Kidney tubule cell (primary cell): ENCODE results near the gene ARHGDIB.

Source experiments
- DNase-seq: peaks from one replicate; pipeline ENCODE4 v3.0.0-alpha.2; 2018; ENCODE audit warnings: low spot score

ARHGDIB gene

DNA sequence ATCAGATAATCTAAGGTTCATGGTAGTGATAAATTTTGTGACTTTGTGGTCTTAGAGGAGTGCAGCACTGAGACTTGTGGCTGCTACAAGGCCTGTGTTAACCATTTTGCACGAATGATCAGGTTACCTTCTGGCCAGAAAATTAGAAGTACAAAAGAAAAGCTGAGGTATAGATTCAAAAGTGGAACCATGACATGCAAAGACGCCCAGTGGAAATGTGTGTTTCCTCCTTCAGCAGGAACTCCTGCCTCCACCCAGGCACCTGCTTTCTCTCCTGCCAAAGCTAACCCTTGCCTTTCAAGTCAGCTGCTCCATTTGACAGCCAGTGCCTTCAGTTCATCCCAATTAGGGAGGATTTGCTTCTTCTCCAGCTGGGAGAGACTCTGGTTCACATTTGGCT lies 21.6 kb upstream of the ARHGDIB start:
- DNase-seq = no peak

DNA sequence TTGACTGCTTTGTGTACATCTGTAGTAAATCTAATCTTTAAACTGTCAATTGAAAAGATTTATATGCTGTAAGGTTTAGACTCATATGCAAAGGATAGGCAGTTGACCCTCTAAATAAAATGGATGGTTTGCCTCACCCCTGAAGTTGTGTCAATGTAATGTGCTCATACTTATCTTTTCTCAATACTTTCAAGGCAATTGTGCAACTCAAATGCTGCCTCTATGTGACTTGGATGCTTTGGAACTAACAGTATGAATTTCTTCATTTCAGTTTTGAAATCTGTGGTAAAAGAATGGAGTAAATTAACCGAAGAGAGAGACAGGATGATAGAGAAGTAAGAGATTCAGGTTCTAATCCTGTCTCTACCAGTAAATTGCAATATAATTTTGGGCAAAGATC lies 21.2 kb upstream of the ARHGDIB start:
- no peak for DNase-seq

DNA sequence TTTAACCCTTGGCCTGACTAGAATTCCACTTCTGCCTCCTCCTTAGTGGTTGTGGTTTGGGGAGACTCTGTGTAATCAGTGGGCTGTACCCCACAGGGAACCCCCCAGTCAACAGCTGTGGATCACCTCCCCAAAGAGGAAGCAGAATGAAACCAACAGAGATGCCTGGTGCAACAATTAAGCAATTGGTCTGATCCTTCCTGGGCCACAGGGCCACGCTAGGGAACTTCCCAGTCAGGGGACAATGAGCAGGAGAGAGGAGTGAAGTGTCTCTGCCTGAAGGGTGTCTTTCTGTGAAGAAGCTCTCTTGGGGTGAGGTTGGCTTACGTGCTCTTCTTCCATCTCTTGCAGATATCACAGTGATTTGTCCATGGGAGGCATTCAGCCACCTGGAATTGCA lies 19.6 kb upstream of the ARHGDIB start:
- no peak for DNase-seq

DNA sequence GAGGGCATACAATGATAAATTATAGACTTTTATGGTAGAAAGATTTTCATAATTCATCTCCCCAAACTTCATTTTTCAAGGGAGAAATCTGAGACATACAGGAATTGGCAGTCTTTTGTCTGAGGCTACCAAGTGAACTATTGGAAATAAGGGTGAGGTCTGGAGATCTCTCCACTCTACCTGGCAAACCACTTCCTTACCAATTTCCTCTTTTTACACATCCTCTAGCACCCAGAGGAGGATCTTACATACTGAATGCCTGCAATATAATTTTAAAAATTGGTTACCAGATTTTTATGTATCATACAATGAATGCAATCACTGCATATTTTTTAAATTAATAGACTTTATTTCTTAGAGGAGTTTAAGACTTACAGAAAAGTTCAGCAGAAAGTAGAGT lies 18.1 kb upstream of the ARHGDIB start:
- no peak for DNase-seq

DNA sequence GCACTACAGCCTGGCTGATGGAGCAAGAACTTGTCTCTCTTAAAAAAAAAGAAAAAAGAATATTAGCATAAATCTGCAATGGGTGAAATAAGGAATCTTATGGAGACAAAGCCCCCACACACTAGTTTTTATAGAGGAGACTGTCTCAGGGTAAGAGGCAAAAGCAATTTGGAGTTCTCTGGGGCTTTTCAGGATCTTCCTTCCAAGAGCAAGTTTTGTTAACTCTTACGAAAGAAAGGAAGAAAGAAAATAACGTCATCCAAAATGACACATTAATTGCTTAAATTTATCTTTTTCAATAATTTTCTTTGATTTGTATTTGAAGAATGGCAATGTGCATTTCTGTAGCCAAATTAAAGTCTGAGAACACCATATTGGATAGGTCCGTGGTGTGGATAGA lies 15.3 kb upstream of the ARHGDIB start:
- DNase-seq = no peak

DNA sequence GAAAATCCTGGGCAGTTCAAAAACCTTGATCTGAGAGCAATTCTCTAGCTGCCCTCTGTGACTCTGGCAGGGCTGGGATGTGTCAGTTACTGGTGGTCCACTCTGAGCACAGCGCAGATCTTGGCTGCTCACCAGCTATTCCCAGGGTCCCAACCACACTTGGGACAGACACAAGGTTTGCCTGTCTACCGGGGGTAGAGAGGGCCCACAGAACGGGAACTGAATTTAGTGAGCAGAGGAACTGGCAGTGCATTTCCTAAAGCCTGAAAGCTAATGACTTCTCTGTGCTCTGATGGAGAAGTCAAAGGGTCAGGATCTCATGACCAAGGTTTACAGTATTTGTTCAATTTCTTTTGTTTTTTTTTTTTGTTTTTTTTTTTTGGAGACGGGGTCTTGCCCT lies 14.1 kb upstream of the ARHGDIB start:
- no peak for DNase-seq

DNA sequence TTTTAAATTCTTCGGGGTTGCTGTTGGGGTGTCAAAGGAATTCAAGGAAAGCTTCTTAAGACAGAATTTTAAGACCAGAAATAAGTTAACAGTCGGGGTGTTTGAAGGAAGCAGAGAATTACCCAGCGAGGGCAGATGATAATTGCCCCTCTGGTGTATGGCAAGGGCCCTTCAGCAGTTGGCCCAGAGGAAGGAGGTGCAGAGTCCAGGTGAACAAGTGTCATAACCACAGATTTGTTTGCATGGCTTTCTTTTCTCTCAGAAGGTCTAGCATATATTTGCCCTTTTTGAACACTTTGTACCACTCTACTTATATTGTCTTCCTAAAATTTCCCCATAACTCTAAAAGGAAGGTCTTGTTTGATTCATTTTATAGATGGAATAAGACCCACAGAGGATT lies 13.2 kb upstream of the ARHGDIB start:
- DNase-seq = no peak

DNA sequence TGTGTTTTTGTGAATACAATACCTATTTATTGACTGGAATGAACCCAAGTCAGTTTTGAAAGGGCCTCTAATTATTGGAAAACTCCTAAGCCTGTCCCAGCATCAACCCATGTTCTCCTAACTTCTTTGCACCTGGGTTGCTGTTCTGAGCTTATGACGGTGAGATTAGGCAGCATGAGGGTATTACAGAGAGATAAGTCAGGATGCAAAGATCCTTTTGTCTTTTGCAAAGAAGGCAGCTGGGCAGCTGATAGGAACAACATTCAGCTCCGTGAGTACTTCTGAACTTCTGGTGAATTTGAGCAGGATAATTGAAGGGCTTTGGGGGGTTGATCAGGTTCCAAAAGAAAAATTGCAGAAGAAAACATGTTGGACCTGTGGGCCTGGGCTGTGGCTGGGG lies 11.4 kb upstream of the ARHGDIB start, which contains the start of gene PDE6H:
Gene PDE6H, plus strand, starts transcription at position 227 of the 400 bp plus-strand sequence. CDS start 4,971 bp downstream, outside the sequence.
- DNase-seq = no peak

DNA sequence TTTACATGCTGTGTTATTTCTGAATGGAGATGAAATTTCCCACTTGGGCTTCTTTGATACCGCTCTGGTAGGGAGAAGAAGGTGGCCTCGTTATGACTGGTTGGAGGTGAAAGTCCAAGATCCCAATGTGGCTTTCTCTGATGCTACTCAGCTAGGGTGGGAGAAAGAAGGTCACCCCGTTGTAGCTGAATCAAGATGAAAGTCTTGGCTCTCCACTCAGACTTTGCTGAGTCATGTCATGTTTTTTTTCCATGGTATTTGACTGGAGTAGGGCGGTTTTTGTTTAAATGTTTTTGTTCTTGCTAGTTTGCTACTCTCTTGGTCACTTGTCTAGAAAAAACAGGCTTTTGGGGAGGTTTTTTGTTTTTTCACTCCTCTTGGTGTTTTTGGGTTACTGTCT lies 9.1 kb upstream of the ARHGDIB start:
- DNase-seq = no peak

DNA sequence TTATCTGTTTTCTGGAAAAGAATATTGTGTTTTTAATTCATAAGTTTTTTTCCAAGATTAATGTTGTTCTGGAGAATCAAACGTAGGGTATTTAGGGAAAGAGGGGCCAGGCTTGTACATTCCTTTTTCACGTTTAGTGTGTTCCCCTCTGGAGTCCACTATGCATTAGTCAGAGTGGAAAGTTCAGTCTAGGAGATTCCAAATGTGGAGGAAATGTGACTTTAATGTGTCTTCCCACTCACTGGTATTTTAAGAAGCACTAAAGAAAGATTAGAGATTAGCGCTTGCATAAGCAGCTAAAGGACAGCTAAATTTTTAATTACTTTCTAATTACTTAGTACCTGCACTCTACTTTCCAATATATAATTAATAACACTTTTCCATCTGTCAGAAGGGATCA lies 7.1 kb upstream of the ARHGDIB start:
- no peak for DNase-seq

DNA sequence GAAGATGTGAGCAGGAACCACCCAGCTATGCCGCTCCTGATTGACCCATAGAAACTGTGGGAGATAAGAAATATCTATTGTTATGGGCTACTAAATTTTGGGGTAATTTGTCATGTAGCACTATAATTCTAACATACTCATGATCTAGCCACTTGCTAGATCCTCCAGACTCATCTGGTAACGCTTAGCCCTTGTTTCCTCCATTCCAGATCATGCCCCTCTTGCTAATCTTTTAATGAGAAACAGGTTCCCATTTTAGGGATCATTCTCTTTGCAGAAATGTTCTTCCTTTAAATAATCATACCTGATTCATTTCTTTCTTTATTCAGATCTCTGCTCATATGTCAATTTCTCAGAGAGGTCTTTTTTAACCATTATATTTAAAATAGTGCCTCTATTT lies 3.8 kb upstream of the ARHGDIB start:
- DNase-seq = no peak

DNA sequence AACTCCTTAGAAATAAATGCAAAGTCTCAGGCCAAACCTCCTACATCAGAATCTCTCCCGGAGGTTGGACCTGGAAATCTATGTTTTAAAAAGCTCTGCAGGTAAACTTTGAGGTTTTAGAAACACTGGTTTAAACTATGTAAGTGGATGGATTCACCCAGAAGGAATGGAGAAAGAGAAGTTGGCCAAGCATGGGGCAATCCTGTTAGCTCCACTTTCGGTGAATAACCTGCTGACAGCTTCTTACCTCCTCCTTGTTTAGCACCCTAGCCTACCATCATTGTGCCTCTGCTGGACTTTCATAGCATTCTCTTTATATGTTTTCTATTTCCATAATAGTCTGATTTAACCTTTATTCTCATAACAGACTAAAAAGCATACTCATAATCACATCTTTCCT lies 3.0 kb upstream of the ARHGDIB start:
- DNase-seq = no peak

DNA sequence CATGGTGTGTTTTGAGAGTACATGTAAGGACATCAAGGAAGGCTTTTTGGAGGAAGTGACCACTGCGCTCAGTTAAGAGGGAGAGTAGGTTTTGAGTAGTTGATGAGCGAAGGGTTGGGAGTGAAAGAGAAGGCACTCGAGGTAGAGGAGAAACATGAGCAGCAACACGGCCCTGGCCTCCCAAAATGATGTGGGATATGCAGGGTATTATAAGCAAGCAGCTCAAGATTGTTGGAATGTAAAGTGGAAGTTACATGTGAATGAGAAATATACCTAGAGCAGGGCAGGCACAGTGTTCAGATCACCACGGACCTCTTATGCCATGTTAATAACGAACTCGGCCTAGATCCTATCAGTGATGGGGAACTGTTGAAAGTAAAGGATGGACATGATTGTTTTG lies 2.1 kb upstream of the ARHGDIB start:
- no peak for DNase-seq

DNA sequence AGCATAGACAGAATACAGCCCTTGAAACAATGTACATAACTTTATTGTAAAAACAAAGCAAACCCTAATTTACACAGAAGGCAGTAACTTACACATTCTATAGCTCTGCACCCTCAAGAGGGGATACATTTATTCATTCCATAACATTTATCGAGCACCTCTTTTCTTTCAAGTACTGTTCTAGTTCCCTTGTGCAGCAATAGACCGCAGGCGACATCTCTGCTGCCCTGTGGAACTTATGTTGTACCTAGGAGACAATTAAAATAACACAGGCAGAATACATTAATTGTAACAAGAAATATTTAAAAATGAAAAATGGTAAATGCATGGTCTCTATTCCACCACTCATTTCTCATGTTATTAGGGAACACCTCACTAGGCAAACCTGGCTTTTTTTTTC lies 1.4 kb upstream of the ARHGDIB start:
- DNase-seq = no peak

DNA sequence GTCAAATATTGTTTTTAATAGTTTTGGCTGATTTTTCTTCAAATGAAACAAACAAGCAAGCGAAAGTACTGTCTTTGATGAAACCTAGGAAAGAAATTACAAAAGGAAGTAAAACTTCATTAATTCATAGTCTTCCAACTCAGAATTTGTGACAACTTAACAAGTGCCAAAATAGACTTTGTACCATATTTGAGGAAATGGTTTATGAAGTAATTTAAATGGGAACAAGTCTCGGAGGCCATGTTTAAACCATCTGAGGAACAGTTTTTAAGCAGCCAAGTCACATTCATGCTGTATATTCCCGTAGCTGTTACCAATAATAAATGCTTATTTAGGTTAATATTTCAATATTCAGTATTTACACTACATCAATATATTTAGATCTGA lies 745 bp upstream of the ARHGDIB start:
- no peak for DNase-seq

DNA sequence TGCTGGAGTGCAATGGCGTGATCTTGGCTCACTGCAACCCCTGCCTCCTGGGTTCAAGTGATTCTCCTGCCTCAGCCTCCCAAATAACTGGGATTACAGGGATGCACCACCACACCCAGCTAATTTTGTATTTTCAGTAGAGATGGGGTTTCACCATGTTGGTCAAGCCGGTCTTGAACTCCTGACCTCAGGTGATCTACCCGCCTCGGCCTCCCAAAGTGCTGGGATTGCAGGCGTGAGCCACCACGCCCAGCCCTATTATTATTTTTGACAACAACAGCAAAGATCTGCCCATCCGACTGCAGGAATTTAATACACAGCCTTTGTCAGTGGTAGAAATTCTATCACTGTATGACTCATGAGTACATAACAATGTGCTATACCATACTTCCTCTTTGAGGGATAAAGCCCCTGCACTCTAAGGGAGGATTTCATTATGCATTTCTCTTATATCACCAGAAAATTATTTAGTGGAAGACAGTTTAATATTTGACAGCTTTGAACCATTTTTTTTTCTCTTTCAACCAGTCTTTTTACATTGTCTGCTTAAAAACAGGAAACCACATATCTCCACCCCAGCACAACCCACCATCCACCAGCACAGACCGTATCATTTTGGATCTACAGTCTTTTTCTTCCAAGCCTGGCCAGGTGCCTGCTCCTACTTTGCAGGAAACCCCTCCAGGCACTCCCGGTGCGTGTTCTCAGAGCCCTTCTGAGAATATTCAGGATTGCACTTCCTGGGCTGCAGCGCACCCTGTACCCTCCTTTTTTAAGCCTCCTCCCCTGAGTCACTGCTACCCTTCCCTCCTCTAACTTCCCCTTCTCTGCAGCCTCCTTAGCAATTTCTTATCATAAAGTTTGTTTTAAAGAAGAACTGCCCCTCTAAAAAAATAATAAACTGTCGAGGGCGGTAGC lies 594 bp downstream of the ARHGDIB start:
- peak; percentile 47 for DNase-seq

DNA sequence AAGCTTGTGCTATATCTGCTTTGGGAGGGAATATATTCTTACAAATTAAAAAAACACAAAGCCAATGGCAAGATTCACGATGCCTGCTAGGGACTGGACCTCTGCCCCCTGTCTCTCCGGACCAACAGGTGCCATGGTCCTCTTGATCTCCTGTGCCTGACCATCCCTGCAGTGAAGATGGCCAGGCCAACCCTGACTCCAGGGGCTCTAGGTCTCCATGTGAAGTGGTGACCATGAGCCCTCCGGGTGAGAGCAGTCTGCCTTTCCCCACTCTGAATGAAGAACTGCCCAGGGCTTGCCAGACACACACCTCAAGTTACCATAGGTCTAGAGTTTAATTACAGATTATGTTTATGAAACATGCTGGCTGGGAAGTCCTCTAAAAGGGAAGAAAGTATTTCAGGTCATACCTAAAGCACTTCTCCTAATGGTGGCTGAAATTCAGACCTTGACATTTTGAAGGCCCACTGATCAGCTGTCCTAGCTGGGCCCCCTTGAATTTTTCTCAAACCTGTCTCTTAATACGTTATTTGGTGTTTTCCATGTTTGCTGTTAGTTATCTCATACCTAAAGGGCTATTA lies 1.4 kb downstream of the ARHGDIB start:
- no peak for DNase-seq

DNA sequence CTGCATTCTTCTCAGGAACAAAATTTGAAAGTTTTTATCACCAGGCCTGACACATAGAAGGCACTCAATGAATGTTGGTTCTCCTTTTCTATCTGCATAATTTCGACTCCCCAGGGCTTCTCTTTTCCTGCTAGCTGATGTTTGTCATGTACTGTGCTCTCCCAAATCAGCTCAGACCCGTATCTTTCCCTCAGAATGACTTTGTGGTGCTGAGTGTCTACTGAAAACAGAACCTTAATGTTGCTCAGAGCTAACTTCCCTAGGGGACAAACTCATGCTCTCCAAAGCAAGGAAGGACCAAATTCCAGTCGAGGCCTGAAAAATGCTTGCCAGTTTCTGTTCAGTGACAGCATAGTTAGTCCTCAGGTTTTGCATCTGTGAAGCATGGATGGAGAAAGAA lies 1.9 kb downstream of the ARHGDIB start:
- DNase-seq = no peak

DNA sequence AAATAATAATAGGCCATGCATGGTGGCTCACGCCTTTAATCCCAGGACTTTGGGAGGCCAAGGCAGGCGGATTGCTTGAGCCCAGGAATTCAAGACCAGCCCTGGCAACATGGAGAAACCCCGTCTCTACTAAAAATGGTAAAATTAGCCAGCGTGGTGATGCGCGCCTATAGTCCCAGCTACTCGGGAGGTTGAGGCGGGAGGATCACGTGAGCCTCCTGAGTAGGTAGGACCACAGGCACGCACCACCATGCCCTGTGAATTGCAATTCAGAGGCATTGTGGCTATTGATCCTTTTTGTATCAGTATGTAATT lies 2.3 kb downstream of the ARHGDIB start:
- DNase-seq = no peak

DNA sequence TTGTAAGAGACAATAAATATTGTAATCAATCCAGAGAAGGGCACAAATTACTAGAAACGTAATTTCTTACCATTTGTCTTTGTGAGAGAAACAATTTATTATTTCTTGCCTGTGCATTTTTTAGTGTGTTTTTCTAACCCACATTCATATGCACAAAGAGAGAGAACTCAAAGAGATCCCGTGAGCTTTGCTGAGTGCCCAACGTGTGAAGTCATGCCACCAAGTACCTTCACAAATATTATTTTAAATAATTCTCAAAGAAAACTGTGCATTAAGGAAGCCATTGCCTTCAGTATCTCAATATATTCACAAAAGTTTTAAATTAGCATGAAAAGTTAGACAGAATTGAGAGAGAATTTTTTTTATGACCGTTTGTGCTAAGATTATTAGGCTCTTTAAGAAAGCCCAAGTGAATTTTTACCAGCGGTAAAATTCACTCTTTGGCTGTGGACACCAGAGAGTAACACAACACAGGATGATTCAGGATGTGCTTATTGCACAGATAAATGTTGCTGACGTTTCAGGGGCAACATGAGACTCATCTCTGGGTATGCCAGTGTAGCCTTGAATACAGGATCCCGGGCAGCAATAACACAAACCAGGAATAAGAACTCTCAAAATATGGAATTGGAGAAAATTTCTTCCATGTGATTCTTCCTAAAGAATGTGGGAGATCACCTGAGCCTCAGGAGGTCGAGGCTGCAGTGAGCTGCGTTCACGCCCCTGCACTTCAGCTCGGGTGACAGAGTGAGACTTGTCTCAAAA lies 2.9 kb downstream of the ARHGDIB start:
- no peak for DNase-seq

DNA sequence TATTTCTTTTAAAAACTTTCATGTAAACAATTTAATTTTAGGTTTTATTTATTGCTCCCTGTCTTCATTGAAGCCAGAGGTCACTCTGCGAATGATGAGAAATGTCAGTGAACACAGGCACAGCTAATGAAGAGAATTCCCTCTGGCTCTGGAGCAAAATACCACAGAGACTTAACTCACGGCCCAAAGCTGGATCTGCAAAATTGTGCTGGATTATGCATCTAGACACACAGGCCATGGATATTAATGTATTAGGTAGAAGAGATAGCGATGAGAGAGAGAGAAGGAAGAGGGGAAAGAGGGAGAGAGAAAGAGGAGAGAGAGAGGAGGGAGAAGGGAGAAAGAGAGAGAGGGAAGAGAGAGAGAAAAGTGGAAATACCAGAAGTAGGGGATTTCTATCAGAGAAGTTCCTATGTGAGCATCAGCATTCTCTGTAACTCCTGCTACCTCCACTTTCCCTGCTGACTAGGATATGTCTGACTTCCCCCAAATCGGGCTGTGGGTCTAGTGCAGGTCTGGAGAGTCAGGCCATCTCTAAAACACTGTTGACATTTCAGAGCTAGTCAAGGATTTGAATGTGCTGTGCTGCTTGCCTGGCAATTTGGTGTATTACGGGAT lies 3.7 kb downstream of the ARHGDIB start:
- no peak for DNase-seq

DNA sequence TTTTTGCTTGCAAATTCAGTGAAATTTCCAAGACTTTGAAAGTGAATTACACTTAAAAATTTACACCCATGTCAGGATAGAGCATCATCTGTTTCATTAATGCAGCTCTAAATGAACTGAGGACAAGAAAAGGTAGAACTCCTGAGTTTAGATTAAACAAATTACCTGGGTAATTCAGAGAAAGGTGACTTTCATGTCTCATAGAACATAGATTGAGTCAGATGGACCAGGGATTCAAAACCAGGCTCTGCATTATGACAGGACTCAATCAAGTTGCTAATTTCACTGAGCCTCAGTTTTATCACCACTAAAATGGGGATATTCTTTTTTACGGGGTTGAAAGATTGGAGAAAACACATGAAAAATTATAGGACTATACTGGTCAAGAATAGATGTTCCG lies 4.5 kb downstream of the ARHGDIB start:
- no peak for DNase-seq
